ENCODE measurements around the gene CELSR1. TPM values are rescaled to one million over a fixed set of nuclear protein-coding genes. Genes with fewer than 3 reads are reported as not detected.

CELSR1 gene
- total RNA-seq, 1 experiment from 2014 or later, result 19.6 TPM

GRCh38 chr22:46432164-46433068 is 105.0 kb downstream of the CELSR1 start:
- DNase-seq (ENCODE audit: low read depth, low spot score) (no peak), ATAC-seq (no peak)
- H3K9me3 ChIP-seq (ENCODE audit: control insufficient read depth in 1 of 2, insufficient read depth in 1 of 2, low read depth in 1 of 2, low read length in 2 of 2), result no peaks in the 10 kb centered on the region
- no peaks in the 10 kb centered on the region for H4K20me1 ChIP-seq (ENCODE audit: insufficient read depth)
- H3K9ac ChIP-seq (ENCODE audit: low read length), result no peak overlapping the region
- no peaks in the 10 kb centered on the region for H3K4me1 ChIP-seq (ENCODE audit: control insufficient read depth in 1 of 2, insufficient read depth in 2 of 2, low read length in 2 of 2)
- intact Hi-C loops (cut with micrococcal nuclease), result no loop called here
- H2AFZ ChIP-seq (ENCODE audit: low read depth, low read length, poor library complexity, severe bottlenecking), result no peak overlapping the region
- TF ChIP-seq ZNF274 (IDR thresholded peaks at IDR 0.05; ENCODE audit: low read depth, low read length) (no peak), POLR2A (IDR thresholded peaks at IDR 0.05; ENCODE audit: borderline replicate concordance, extremely low read depth, insufficient read depth, insufficient read length) (no peak), FOSL1 (IDR thresholded peaks at IDR 0.05; ENCODE audit: low read depth) (no peak), EZH2 (IDR thresholded peaks at IDR 0.05) (no peak), SP1 (IDR thresholded peaks at IDR 0.05; ENCODE audit: low read depth) (no peak), ZFX (IDR thresholded peaks at IDR 0.05) (no peak), REST (IDR thresholded peaks at IDR 0.05; ENCODE audit: low read depth) (no peak), CBX3 (IDR thresholded peaks at IDR 0.05; ENCODE audit: low read depth) (no peak), ATF3 (IDR thresholded peaks at IDR 0.05) (no peak), EZH2phosphoT487 (IDR thresholded peaks at IDR 0.05; ENCODE audit: borderline replicate concordance) (no peak), TCF7L2 (IDR thresholded peaks at IDR 0.05; ENCODE audit: borderline replicate concordance, extremely low read depth, insufficient read depth, insufficient read length) (no peak), POLR2AphosphoS5 (IDR thresholded peaks at IDR 0.05; ENCODE audit: low read depth, low read length) (no peak), MAX (IDR thresholded peaks at IDR 0.05) (no peak), SRF (IDR thresholded peaks at IDR 0.05; ENCODE audit: low read depth) (no peak)
- H3K27ac ChIP-seq (ENCODE audit: low read depth, low read length), result no peak overlapping the region
- H3K4me2 ChIP-seq (ENCODE audit: low read length), result no peak overlapping the region
- no peaks in the 10 kb centered on the region for H3K79me2 ChIP-seq (ENCODE audit: insufficient read depth, low read length)
- ChIA-PET RAD21 (ENCODE audit: low non-redundant PET in 1 of 2, low total read pairs in 2 of 2, uncharacterized antibody in 2 of 2, unreplicated experiment in 2 of 2) (no interaction called here), CTCF (no interaction called here), POLR2A (no interaction called here)
- H3K27me3 ChIP-seq (ENCODE audit: insufficient read depth, low read length), result no peaks in the 10 kb centered on the region
- no TSS peak for BruUV-seq (replicated peaks)
- H3K9me2 ChIP-seq (ENCODE audit: insufficient read depth), result no peaks in the 10 kb centered on the region
- no peak overlapping the region for H3K4me3 ChIP-seq (replicated peaks in 1 of 2; ENCODE audit: low read depth in 1 of 2, low read length in 2 of 2)
- no peaks in the 10 kb centered on the region; a peak in 1 of 4 replicates for H3K36me3 ChIP-seq (ENCODE audit: control insufficient read depth in 1 of 2, insufficient read depth in 2 of 2, low read length in 2 of 2)
